GM19239 (cell line): ENCODE data around the gene ATP6V1G1.

ENCODE experiments used
- DNase-seq: peaks from one replicate; pipeline ENCODE4 v3.0.0; 2011; ENCODE audit warnings: low spot score; ENCODE audit not compliant: insufficient read length
- FAIRE-seq: peaks from 2 replicates; lab custom pipeline; 2011; peaks lifted over from hg19 to GRCh38; lab: Jason Lieb, UNC

ATP6V1G1 gene

DNA sequence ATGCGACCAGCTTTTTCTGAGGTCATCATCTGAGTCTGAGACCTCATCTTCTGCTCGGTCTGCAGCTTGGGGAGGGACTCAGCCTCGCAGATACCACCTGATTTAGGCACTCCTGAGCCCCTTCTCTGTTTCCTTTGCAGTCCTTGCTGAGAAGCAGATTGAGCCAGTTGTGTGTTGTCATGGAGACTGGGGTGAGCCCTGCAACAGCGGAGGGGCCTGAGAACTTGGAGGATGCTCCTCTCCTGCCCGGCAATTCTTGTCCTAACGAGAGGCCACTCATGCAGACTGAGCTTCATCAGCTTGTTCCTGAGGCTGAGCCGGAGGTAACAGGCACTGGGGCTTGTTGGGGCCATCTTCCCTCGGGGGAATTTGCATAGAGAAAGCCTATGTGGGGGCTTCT, 50.8 kb downstream of the ATP6V1G1 start:
- FAIRE-seq (no peak), DNase-seq (no peak)

DNA sequence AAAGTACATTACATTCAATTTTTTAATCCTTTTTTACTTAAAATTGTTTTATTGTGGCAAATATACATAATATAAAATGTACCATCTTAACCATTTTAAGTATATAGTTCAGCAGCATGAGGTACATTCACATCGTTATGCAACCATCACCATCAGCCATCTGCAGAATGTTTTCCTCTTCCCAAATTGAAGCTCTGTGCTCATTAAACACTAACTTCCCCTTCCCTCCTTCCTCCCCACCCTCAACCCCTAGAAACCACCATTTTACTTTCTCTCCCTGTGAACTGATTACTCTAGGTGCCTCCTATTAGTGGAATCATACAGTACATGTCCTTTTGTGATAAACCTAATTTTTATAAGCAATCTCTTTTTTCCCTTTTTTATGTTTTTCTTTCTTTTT, 54.4 kb downstream of the ATP6V1G1 start:
- no peak for DNase-seq
- FAIRE-seq, result no peak

DNA sequence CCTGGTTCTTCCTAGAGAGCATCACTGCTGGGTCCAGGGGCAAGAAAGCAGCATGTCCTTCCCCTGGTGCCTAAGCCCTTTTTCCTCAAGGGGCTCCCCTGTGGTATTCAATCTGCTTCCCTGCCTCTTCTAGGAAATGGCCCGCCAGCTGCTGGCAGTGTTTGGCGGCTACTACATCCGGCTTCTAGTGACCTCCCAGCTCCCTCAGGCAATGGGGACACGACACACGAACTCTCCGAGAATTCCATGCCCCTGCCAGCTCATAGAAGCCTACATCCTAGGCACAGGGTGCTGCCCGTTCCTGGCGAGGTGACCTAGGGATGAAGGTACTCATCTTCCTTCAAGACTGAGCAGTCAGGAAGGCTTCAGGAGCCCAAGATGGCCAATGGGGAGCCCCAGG, 55.4 kb downstream of the ATP6V1G1 start:
- DNase-seq (no peak), FAIRE-seq (no peak)

DNA sequence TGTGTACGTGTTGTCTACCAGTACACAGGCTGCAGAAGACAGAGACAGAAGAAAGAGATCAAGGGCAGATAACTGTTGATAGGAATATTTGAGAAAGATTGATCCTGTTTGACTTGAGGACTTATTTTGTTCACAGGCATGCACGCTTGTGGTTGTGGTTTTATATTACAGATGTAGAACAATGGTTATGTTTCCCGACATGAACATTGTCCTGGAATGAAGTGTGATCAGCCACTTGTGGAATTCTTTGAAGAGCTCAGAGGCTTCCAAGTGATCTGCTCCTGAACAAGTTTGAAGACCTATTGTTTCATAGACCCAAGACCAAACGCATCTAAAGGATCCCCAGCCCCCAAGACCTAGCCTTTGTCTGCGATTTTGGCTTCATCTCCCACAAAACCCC, 56.3 kb downstream of the ATP6V1G1 start:
- FAIRE-seq, result no peak
- DNase-seq, result no peak
